K562 (cell line): Measurements from ENCODE around the gene PAQR6. TPM values are rescaled to one million over a fixed set of nuclear protein-coding genes. Genes with fewer than 3 reads are reported as not detected.
A peak's percentile ranks its signal among the peaks of the same experiment; 100 is the strongest.

Experiments
- ARID1B ChIP-seq: fragments of 450-650 bp; IDR thresholded peaks from 2 replicates; pipeline ENCODE4 v1.6.1; 2016; ENCODE audit warnings: antibody characterized with exemption, mild to moderate bottlenecking, inconsistent platforms
- ARID4B ChIP-seq: sonication (generic); formaldehyde crosslinking; IDR thresholded peaks from 2 replicates; pipeline ENCODE4 v1.8.0; 2022; ENCODE audit warnings: mild to moderate bottlenecking, missing genetic modification reagents
- CBFB ChIP-seq: sonication (generic); formaldehyde crosslinking; IDR thresholded peaks from 2 replicates; pipeline ENCODE4 v1.4.0; 2020; ENCODE audit warnings: mild to moderate bottlenecking, missing genetic modification reagents
- FOXA1 ChIP-seq: fragments of 450-650 bp; IDR thresholded peaks from 2 replicates; pipeline ENCODE4 v1.6.1; 2016; ENCODE audit warnings: mild to moderate bottlenecking, borderline replicate concordance
- HBP1 ChIP-seq: fragments of 450-650 bp; formaldehyde crosslinking; IDR thresholded peaks from 2 replicates; pipeline ENCODE4 v1.4.0; 2022; ENCODE audit warnings: missing genetic modification characterization
- HDAC3 ChIP-seq: fragments of 450-650 bp; IDR thresholded peaks from 2 replicates; pipeline ENCODE4 v1.6.1; 2018; ENCODE audit warnings: borderline replicate concordance, mild to moderate bottlenecking, moderate library complexity; ENCODE audit not compliant: partially characterized antibody
- MCM3 ChIP-seq: fragments of 450-650 bp; IDR thresholded peaks from 2 replicates; pipeline ENCODE4 v1.6.1; 2016
- NCOR1 ChIP-seq: fragments of 450-650 bp; IDR thresholded peaks from 2 replicates; pipeline ENCODE4 v1.6.1; 2016; ENCODE audit warnings: mild to moderate bottlenecking, moderate library complexity
- PHF8 ChIP-seq: fragments of 200-600 bp; sonication (generic); IDR thresholded peaks from 2 replicates; pipeline ENCODE4 v1.6.1; 2012; ENCODE audit warnings: mixed run types, mild to moderate bottlenecking, inconsistent platforms, low read length, moderate library complexity, borderline replicate concordance
- RBBP5 ChIP-seq: fragments of 200-600 bp; sonication (generic); IDR thresholded peaks from 2 replicates; pipeline ENCODE4 v1.6.1; 2012; ENCODE audit warnings: borderline replicate concordance, mild to moderate bottlenecking, low read length, control low read depth, inconsistent platforms; ENCODE audit not compliant: insufficient read depth, poor library complexity, severe bottlenecking
- RUNX1 ChIP-seq: sonication (generic); IDR thresholded peaks from 2 replicates; pipeline ENCODE4 v1.6.1; 2016; ENCODE audit warnings: antibody characterized with exemption, low read depth
- SNIP1 ChIP-seq: fragments of 450-650 bp; IDR thresholded peaks from 2 replicates; pipeline ENCODE4 v1.7.1; 2017; ENCODE audit warnings: low read depth, mild to moderate bottlenecking
- TEAD1 ChIP-seq, 2 experiments: fragments of 450-650 bp in 1 of 2; sonication (generic) in 1 of 2; formaldehyde crosslinking; IDR thresholded peaks; 2 replicates each; pipeline versions ENCODE4 v1.4.0 to v1.8.0; 2020 to 2022; ENCODE audit warnings: mild to moderate bottlenecking in 2 of 2, missing genetic modification reagents in 1 of 2
- ZNF445 ChIP-seq: fragments of 250-450 bp; sonication (Bioruptor Pico); IDR thresholded peaks from 2 replicates; pipeline ENCODE4 v1.4.0; 2020; ENCODE audit warnings: low read depth, mild to moderate bottlenecking, moderate library complexity
- ZNF609 ChIP-seq: sonication (generic); formaldehyde crosslinking; IDR thresholded peaks from 2 replicates; pipeline ENCODE4 v1.8.1; 2023; ENCODE audit warnings: missing genetic modification reagents, mild to moderate bottlenecking, borderline replicate concordance
- polyA plus RNA-seq, 8 experiments: library from polyadenylated mRNA; depleted of rRNA in 4 of 8; stranded (reverse) in 5 of 8; unstranded in 3 of 8; fragments of >200 nt; fragmentation: Nextera tagmentation in 2 of 8; fragmentation: Illumina TruSeq in 1 of 8; extraction: Ambion mirVana in 2 of 8; extraction: Trizol in 1 of 8; gene quantifications; 2 replicates each; pipeline versions ENCODE4 v1.2.1 to v1.2.3, GENCODE V29; 2011 to 2014; ENCODE audit warnings: inconsistent platforms in 1 of 8, missing spikeins in 1 of 8
- total RNA-seq, 7 experiments: library from RNA; depleted of rRNA in 6 of 7; stranded (reverse); fragments of >200 nt in 6 of 7; fragmentation: Illumina TruSeq in 2 of 7; extraction: Trizol in 2 of 7; gene quantifications; 2 replicates each; pipeline versions ENCODE4 v1.2.1 to v1.2.3, GENCODE V29; 2011 to 2021; ENCODE audit warnings: low replicate concordance in 1 of 7

Gene PAQR6
- total and polyA plus RNA-seq, 9 of the 15 experiments (the other 6 are each of a cell fraction or from before 2014, with no cell fraction given): 0.07 to 1.8 (median 0.62) TPM

- peak; percentile 89; the same call in 1 of the 2 replicates for TF ChIP-seq ZNF609 (CRISPR knock-in tag)
- TF ChIP-seq ARID1B: peak; percentile 12; the same call in 1 of the 2 replicates
- no peak for TF ChIP-seq FOXA1
- TF ChIP-seq RUNX1: no peak
- no peak for TF ChIP-seq MCM3
- peak; percentile 81 for TF ChIP-seq HDAC3
- TF ChIP-seq RBBP5: peak; percentile 89
- peak in 1 of 2 experiments; percentile 19; a peak in 2 of 4 replicates for TF ChIP-seq TEAD1 (CRISPR knock-in tag; IDR thresholded peaks at IDR 0.05)
- TF ChIP-seq SNIP1: no peak
- peak; percentile 54 for TF ChIP-seq ARID4B (CRISPR knock-in tag)
- no peak for TF ChIP-seq ZNF445 (CRISPR knock-in tag)
- peak; percentile 99 for TF ChIP-seq PHF8
- no peak for TF ChIP-seq CBFB
- TF ChIP-seq NCOR1: 0 out of 2 replicates have a peak, but pooled peaks have one; percentile 22
- TF ChIP-seq HBP1 (CRISPR knock-in tag): no peak
These were observed 34.8 kb upstream of the PAQR6 start, which contains the start of gene SMG5 (continued) for GRCh38 chr1:156282479-156283222.
